GM21737 (cell line): ENCODE results near the gene WBP1L.

Source experiments
- ATAC-seq: cut with Tn5 transposase; IDR thresholded peaks from one replicate; pipeline ENCODE4 v1.9.1; 2021; ENCODE audit warnings: mild to moderate bottlenecking, moderate library complexity; ENCODE audit not compliant: unreplicated experiment

The WBP1L gene

GRCh38 chr10:102777711-102778453, 34.1 kb downstream of the WBP1L start:
- ATAC-seq, result no peak

GRCh38 chr10:102778781-102779180, 35.0 kb downstream of the WBP1L start:
- ATAC-seq, result no peak

GRCh38 chr10:102779680-102780526, 36.2 kb downstream of the WBP1L start:
- no peak for ATAC-seq

- ATAC-seq, result no peak
Measured at GRCh38 chr10:102780527-102780808, 36.7 kb downstream of the WBP1L start.

GRCh38 chr10:102781090-102781920, 37.6 kb downstream of the WBP1L start:
- no peak for ATAC-seq

GRCh38 chr10:102781921-102782557, 38.3 kb downstream of the WBP1L start:
- no peak for ATAC-seq

GRCh38 chr10:102782673-102783551, 39.2 kb downstream of the WBP1L start:
- no peak for ATAC-seq

- ATAC-seq, result no peak
Measured at GRCh38 chr10:102783568-102783967, 39.8 kb downstream of the WBP1L start.

GRCh38 chr10:102785818-102786217, 42.1 kb downstream of the WBP1L start:
- no peak for ATAC-seq

GRCh38 chr10:102791754-102792395, 48.1 kb downstream of the WBP1L start:
- ATAC-seq, result no peak

GRCh38 chr10:102795453-102796406, 52.0 kb downstream of the WBP1L start:
- ATAC-seq, result peak; percentile 29

GRCh38 chr10:102796407-102797176, 52.8 kb downstream of the WBP1L start:
- ATAC-seq, result peak; percentile 88

GRCh38 chr10:102799691-102800471, 56.1 kb downstream of the WBP1L start:
- no peak for ATAC-seq

- no peak for ATAC-seq
Measured at GRCh38 chr10:102800611-102801335, 57.0 kb downstream of the WBP1L start.

- ATAC-seq, result no peak
Measured at GRCh38 chr10:102801496-102801895, 57.7 kb downstream of the WBP1L start.

- ATAC-seq, result no peak
Measured at GRCh38 chr10:102801978-102802377, 58.2 kb downstream of the WBP1L start.
